GM10266 (cell line): ENCODE results near the gene UBE2E2.

Source experiments
- DNase-seq: peaks from one replicate; pipeline ENCODE4 v3.0.0; 2012; ENCODE audit errors: extremely low spot score
- CTCF ChIP-seq: IDR thresholded peaks from 2 replicates; pipeline ENCODE4 v1.5.1; 2012; ENCODE audit warnings: mild to moderate bottlenecking, low read depth; ENCODE audit not compliant: control insufficient read depth, insufficient read depth; ENCODE audit errors: missing control alignments

UBE2E2 gene

GRCh38 chr3:23272820-23273219 is 69.7 kb downstream of the UBE2E2 start:
- DNase-seq = no peak
- TF ChIP-seq CTCF = no peak

- TF ChIP-seq CTCF = no peak
- DNase-seq = no peak
Observed at GRCh38 chr3:23275061-23275460, 71.9 kb downstream of the UBE2E2 start.

GRCh38 chr3:23275814-23276213 is 72.7 kb downstream of the UBE2E2 start:
- DNase-seq = no peak
- TF ChIP-seq CTCF = no peak

- no peak for TF ChIP-seq CTCF
- DNase-seq = no peak
Observed at GRCh38 chr3:23276913-23277658, 74.0 kb downstream of the UBE2E2 start.

GRCh38 chr3:23277688-23278087 is 74.6 kb downstream of the UBE2E2 start:
- TF ChIP-seq CTCF = no peak
- no peak for DNase-seq

- no peak for DNase-seq
- TF ChIP-seq CTCF = no peak
Observed at GRCh38 chr3:23283625-23284024, 80.5 kb downstream of the UBE2E2 start.

- TF ChIP-seq CTCF = no peak
- no peak for DNase-seq
Observed at GRCh38 chr3:23288286-23288685, 85.2 kb downstream of the UBE2E2 start.
